HUES64 (cell line): Measurements from ENCODE around the gene MOCS3.

Experiments
- H3K27ac ChIP-seq: 2 replicates; pipeline ENCODE4 v1.7.0; 2013; ENCODE audit warnings: low read depth, low read length, inconsistent platforms
- H3K27me3 ChIP-seq: 2 replicates; pipeline ENCODE4 v1.6.1; 2013; ENCODE audit warnings: mild to moderate bottlenecking, low read length; ENCODE audit not compliant: insufficient read depth
- H3K36me3 ChIP-seq: 2 replicates; pipeline ENCODE4 v1.6.1; 2013; ENCODE audit warnings: mild to moderate bottlenecking, low read length; ENCODE audit not compliant: insufficient read depth
- H3K4me1 ChIP-seq: 2 replicates; pipeline ENCODE4 v1.6.1; 2013; ENCODE audit warnings: mild to moderate bottlenecking, low read length, moderate library complexity; ENCODE audit not compliant: insufficient read depth
- H3K4me3 ChIP-seq: 2 replicates; pipeline ENCODE4 v1.5.1; 2013; ENCODE audit warnings: mild to moderate bottlenecking, low read length, moderate library complexity
- H3K9ac ChIP-seq: 2 replicates; pipeline ENCODE4 v1.6.1; 2013; ENCODE audit warnings: mild to moderate bottlenecking, low read depth, low read length
- H3K9me3 ChIP-seq: 2 replicates; pipeline ENCODE4 v1.6.1; 2013; ENCODE audit warnings: low read depth, low read length; ENCODE audit not compliant: insufficient read depth
- WGBS: fragments of 150-250, 120-280 bp; methylation state at CpG from one replicate; pipeline ENCODE4 v1.1.7; 2013; ENCODE audit warnings: missing lambda C conversion rate; 5-methylcytosine and 5-hydroxymethylcytosine counted together

MOCS3 gene

DNA sequence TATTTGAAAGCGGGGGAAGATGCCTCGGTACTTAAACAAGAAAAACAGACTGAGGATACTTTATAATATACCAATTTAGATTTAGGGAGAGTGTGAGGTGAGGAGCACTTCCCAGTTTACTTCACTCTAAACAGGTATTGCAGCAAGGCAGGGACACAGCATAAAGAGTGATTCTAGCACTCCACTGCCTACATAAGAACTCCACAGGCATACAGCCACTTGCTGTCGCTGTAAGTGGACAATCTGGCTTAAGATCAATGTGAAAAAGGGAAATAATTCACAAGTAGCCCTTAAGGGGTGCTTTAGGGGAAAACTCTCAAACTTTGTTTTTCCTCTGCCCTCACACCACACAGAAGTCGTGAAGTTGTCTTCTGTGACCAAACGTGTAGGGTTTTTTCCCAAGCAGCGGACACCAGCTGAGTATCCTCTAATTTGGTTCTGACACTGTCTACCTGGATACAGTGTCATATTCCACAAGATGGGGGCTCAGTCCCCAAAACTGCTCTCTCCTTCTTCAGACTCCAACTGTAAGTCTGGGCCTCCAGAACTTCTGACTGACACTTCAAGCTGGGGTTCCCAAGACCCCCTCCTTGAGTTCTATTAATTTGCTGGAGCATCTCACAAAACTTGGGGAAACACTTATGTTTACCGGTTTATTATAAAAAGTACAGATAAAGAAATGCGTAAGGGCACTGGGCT is 36.7 kb upstream of the MOCS3 start:
- Histone ChIP-seq H3K4me1 (peaks cover 46% of the 10 kb centered on the region), H3K9ac (no peak overlapping the region), H3K27me3 (no peaks in the 10 kb centered on the region), H3K9me3 (no peaks in the 10 kb centered on the region), H3K27ac (no peak overlapping the region), H3K4me3 (no peak overlapping the region), H3K36me3 (peaks cover 90% of the 10 kb centered on the region)
- WGBS: 94% methylated on average over 6 of the region's 8 CpGs

DNA sequence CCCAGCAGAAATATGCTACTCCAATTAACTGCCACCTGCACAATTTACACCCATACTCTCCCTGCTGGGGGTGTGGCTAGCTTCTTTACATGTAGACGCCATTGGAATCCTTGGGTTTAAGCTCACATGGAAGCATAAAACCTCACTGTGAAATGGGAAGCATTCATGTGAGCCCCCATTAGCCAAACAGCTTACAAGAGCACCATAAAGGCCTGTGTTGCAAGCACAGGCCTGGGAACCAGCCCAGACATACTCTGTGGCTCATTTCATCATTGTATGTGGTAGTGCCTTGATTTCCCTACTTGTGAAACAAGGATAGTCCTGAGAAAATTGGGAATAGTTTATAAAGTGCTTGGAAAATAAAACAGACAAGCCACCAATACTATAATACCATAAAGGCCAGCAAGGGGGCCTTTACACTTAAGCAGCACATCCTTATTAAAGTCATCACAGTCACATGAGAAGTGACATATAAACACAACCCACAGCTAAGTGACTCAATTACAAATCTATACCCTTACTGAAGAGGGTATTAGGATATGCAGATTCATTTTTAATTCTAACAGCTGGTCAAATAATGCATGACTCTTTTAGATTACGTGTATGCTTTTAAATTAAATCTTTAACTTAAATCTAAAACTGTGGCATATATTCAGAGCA is 34.2 kb upstream of the MOCS3 start:
- Histone ChIP-seq H3K27me3 (no peaks in the 10 kb centered on the region), H3K9ac (no peak overlapping the region), H3K36me3 (peaks cover 89% of the 10 kb centered on the region), H3K9me3 (no peaks in the 10 kb centered on the region), H3K4me3 (no peak overlapping the region), H3K27ac (no peak overlapping the region), H3K4me1 (peaks cover 53% of the 10 kb centered on the region)
- 88% methylated on average over 2 of the region's 2 CpGs for WGBS

DNA sequence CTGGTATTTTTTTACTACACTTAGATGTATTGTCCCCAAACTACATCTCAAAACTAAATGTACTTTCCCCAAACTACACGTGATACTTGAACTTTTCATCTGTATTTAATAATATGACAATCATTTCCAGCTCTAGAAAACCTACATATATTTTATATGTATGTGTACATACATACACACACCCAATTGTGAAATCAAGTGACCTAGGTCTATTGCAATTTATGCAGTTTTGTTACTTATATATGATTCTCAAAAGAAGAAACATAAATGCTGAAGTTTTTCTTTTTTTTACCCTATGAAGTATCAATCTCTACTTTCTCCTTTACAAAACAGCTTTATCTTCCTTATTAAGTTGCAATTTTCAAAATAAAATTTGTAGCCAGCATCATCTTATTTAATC is 32.1 kb upstream of the MOCS3 start:
- Histone ChIP-seq H3K4me1 (peaks cover 49% of the 10 kb centered on the region), H3K27ac (no peak overlapping the region), H3K9me3 (no peaks in the 10 kb centered on the region), H3K27me3 (no peaks in the 10 kb centered on the region), H3K4me3 (no peak overlapping the region), H3K36me3 (peaks cover 72% of the 10 kb centered on the region), H3K9ac (no peak overlapping the region)
- no CpG with 5 or more reads among the region's 1 CpG for WGBS

DNA sequence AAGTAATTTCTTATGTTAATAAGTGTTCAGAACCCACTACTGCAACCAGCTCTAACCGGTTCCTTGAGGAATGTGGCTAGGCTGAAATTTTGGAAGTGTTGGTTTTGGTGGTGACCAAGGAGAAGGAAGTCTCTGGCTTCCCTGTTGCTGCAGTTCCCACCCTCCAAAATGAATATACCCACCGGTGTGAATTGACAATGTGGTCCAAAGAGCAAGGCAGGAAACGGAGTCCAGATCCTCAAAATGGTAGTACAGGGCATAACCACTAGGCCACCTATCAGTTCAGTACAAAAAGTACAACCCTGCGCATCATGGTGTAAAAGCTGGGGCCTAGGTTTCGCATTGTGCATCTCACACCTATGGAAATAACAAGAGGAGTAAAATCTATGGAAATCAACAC is 30.1 kb upstream of the MOCS3 start:
- Histone ChIP-seq H3K36me3 (peaks cover 70% of the 10 kb centered on the region), H3K4me1 (peaks cover 53% of the 10 kb centered on the region), H3K9ac (0 out of 2 replicates have a peak overlapping the region, but pooled peaks have one; percentile 9), H3K27me3 (no peaks in the 10 kb centered on the region), H3K4me3 (peak overlapping the region; percentile 83), H3K9me3 (no peaks in the 10 kb centered on the region), H3K27ac (no peak overlapping the region)
- WGBS: 76% methylated on average over 5 of the region's 5 CpGs

DNA sequence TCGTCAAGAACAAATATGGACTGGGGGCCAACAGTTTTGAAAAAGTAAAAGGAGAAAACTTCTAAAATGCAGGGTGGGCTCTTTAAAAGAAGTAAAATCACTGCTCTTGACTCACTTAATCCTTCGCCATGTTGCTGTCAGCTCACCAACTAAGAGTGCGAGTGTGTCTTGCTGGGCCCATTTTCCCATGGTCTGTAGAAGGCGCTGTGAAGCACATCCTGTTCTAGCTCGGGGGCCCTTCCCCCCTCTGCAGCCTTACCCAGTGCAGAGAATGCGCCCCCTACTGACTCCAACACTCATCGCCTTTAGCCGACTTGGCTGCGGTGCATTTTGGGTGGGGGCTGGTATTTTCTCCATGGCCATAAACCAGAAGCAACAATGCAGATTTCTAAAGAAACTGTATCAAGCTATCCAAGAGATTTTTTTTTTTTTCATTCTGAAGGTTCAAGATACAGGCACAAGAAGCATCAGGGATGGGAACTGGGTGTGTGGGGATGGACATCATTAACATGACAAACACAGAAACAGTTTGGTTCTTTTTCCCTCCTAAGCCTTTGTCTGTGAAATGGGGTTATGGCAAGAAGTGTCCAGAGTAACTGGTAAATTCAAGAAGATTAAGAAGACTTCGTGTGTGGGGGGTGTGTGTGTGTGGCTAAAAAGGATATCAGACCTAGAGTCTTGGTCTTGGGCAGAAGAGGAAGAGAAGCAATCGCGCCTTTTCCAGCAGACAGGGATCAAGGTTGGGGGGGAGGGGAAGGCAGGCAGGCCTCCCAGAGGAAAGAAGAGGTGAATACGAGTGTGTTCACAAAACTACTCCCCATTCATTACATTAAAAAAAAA is 29.1 kb upstream of the MOCS3 start:
- H3K27me3 ChIP-seq: no peaks in the 10 kb centered on the region
- no peaks in the 10 kb centered on the region for H3K9me3 ChIP-seq
- WGBS: 8% methylated on average over 12 of the region's 13 CpGs
- peak overlapping the region; percentile 96 for H3K9ac ChIP-seq
- peak overlapping the region; percentile 95 for H3K27ac ChIP-seq
- H3K36me3 ChIP-seq: peaks cover 70% of the 10 kb centered on the region
- H3K4me1 ChIP-seq: peaks cover 48% of the 10 kb centered on the region
- peak overlapping the region; percentile 83 for H3K4me3 ChIP-seq

DNA sequence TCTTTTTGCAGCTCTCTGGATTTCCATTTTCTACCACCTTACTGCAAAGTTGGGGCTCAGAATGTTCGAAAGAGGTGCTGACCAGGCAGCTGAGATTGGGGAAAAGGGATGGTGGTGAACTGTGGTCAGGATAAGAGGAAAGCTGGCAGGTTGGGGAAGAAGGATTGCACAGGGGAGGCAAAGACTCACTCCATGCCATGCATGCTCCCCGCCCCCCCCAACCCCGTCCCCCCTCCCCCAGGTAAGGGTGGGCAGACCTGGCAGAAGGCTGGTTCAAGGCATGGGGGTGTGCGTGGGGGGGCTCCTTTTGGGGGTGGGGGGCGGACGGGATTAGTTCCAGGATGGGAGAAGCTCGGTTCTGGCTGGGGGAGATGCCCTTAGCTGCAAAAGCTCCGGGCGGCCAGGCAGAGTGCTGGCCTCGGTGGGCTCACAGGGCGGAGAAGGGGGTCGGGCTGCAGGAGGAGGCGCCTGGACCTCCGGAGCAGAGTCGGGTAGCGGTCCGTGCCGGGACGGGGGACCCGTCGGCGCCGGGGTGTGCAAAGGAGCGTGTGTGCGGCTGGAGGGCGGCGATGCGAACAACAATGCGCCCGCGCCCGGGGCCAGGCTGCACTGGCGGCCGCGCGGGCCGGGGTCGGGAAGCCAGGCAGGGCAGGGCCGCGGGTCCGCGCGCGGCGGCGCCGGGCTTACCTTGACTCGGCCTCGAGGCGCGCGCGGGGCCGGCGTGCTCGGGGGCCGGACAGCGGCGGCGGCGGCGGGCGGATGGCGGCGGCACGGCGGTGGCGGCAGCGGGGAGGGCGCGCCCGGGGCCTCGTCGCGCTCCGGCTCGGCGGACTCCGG is 28.3 kb upstream of the MOCS3 start:
- Histone ChIP-seq H3K4me3 (peak overlapping the region; percentile 83), H3K4me1 (peaks cover 42% of the 10 kb centered on the region), H3K27ac (peak overlapping the region; percentile 95), H3K36me3 (peaks cover 70% of the 10 kb centered on the region), H3K9ac (peak overlapping the region; percentile 99), H3K27me3 (no peaks in the 10 kb centered on the region), H3K9me3 (no peaks in the 10 kb centered on the region)
- WGBS: under 1% methylated on average over 77 of the region's 79 CpGs

DNA sequence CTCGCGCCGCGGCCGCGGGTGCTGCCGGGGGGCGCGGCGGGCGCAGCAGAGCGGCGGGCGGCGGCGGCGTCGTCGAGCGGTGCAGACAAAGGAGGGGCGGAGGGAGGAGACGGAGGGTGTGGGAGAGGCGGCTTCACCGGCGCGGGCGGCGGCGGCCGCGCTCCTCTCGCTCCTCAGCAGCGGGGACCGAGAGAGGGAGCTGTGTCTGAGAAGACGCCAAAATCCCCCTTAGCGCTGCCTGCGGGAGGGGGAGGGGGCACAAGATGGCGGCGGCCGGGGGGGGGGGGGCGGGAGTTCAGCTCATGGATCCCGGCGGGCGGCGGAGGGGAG is 27.7 kb upstream of the MOCS3 start:
- H3K4me1 ChIP-seq: peaks cover 37% of the 10 kb centered on the region
- peak overlapping the region; percentile 83 for H3K4me3 ChIP-seq
- H3K9me3 ChIP-seq: no peaks in the 10 kb centered on the region
- H3K27ac ChIP-seq: peak overlapping the region; percentile 94; the same call in 1 of the 2 replicates
- H3K27me3 ChIP-seq: no peaks in the 10 kb centered on the region
- peaks cover 71% of the 10 kb centered on the region for H3K36me3 ChIP-seq
- peak overlapping the region; percentile 99 for H3K9ac ChIP-seq
- under 1% methylated on average over 32 of the region's 45 CpGs for WGBS

DNA sequence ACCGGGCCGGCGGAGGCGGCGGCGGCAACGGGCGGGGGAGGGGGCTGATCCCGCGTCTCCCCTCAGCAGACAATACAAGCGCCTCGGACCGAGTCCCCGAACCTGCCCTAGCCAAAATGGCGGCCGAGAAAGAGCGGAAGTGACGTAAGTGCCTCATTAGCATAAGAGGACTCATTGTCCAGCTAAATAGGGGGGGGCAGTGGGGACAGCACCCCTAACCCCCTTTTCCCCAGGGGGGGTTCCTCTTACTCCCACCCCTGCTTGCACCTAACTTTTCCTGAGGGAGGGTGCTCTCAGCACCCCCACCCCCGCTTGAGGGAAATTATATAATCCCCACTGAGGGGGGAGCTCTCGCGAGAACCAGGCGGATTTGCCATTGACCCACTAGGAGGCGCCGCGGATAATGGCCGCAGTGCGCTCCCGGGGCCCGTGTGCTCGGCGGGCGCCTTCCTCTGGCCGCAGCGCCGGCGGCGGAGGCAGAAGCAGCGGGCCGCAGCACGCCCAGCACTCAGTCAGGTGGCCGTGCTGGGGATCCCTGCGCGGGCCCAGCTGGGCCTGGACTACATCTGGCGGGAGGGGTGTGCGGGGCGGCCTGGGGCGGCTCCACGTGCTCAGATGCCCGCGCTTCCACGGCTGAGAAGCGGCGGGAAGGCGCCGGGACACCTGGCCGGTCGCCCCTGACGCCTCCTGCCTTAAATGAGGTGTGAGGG is 27.2 kb upstream of the MOCS3 start, which contains the start of gene ADNP:
TSS of gene ADNP (minus strand) at position 132 of the 710 bp plus-strand sequence. CDS start 27,441 bp downstream, outside the sequence.
- peaks cover 71% of the 10 kb centered on the region for H3K36me3 ChIP-seq

DNA sequence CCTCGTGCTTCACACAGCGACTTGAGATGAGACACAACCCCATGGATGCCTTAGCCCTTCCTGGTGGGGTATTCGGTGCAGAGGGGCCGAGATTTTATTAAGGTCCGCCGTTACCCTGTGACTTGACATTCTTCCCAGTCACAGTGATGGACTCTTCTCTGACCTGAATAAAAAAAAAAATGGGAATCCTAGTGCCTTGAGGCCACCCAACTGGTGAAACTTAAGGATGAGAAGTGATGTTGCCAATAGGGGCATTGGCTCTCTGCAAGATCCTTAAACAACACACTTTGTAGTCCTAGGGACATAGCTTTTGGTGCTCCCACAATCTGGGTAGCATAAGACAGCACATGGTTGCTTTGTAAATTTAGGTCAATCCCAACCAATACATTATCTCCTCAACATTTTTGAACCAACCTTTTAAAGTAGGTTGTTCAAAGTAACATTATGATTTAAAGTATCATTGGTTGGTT is 26.6 kb upstream of the MOCS3 start:
- H3K9ac ChIP-seq: peak overlapping the region; percentile 99
- peak overlapping the region; percentile 83 for H3K4me3 ChIP-seq
- H3K4me1 ChIP-seq: peaks cover 26% of the 10 kb centered on the region
- peak overlapping the region; percentile 94 for H3K27ac ChIP-seq
- 74% methylated on average over 6 of the region's 6 CpGs for WGBS
- no peaks in the 10 kb centered on the region for H3K27me3 ChIP-seq
- H3K36me3 ChIP-seq: peaks cover 71% of the 10 kb centered on the region
- H3K9me3 ChIP-seq: no peaks in the 10 kb centered on the region

More for the DNA sequence above, 27.2 kb upstream of the MOCS3 start, which contains the start of gene ADNP:
- Histone ChIP-seq H3K4me3 (peak within 1 kb of the TSS; percentile 83), H3K4me1 (peaks cover 32% of the 10 kb centered on the region), H3K9ac (peak within 1 kb of the TSS; percentile 99), H3K9me3 (no peaks in the 10 kb centered on the region), H3K27ac (peak within 1 kb of the TSS; percentile 95), H3K27me3 (no peaks in the 10 kb centered on the region)
- WGBS: 7% methylated on average over 58 of the region's 58 CpGs
